HEK293 (cell line): ENCODE results near the gene ANXA8.
A peak's percentile ranks its signal among the peaks of the same experiment; 100 is the strongest.

Source experiments
- CTCF ChIA-PET: fragments of 350-600 bp; formaldehyde crosslinking; extraction: SDS; loops from one replicate; lab custom pipeline; 2021; ENCODE audit warnings: antibody characterized with exemption; lab: Yijun Ruan, JAX
- POLR2A ChIA-PET: fragments of 300-600 bp; formaldehyde crosslinking; extraction: SDS; loops from one replicate; lab custom pipeline; 2020; ENCODE audit warnings: antibody characterized with exemption, inconsistent platforms; lab: Yijun Ruan, JAX
- H3K27ac ChIP-seq: fragments of 200-500 bp; sonication (Bioruptor generic); 2 replicates; pipeline ENCODE4 v1.5.1; 2014; ENCODE audit warnings: low read depth, low read length, control low read depth, inconsistent platforms; ENCODE audit errors: extremely low read depth
- H3K36me3 ChIP-seq, 2 experiments: fragments of 200-500 bp in 1 of 2; sonication (Bioruptor generic) in 1 of 2; 1 replicate in 1 of 2; 2 replicates in 1 of 2; pipeline ENCODE4 v1.5.1; 2014 to 2017; ENCODE audit warnings: inconsistent platforms in 2 of 2, low read length in 2 of 2; ENCODE audit not compliant: control insufficient read depth in 2 of 2, insufficient read depth in 1 of 2
- H3K4me1 ChIP-seq: fragments of 200-500 bp; sonication (Bioruptor generic); 2 replicates; pipeline ENCODE4 v1.5.1; 2014; ENCODE audit warnings: mild to moderate bottlenecking, low read length, inconsistent platforms; ENCODE audit not compliant: control insufficient read depth, insufficient read depth
- H3K4me3 ChIP-seq: 2 replicates; pipeline ENCODE4 v1.5.1; 2011; ENCODE audit warnings: low read depth, mild to moderate bottlenecking, control low read depth, low read length, moderate library complexity
- H3K9me3 ChIP-seq: fragments of 200-500 bp; sonication (Bioruptor generic); 2 replicates; pipeline ENCODE4 v1.5.1; 2014; ENCODE audit warnings: low read depth, low read length, inconsistent platforms; ENCODE audit not compliant: control insufficient read depth, insufficient read depth
- EGR2 ChIP-seq: fragments of 450-650 bp; formaldehyde crosslinking; IDR thresholded peaks from 2 replicates; pipeline ENCODE4 v1.5.1; 2016; ENCODE audit warnings: low read depth, missing biosample characterization, missing genetic modification characterization
- GLIS2 ChIP-seq: fragments of 450-650 bp; formaldehyde crosslinking; IDR thresholded peaks from 2 replicates; pipeline ENCODE4 v1.5.1; 2016; ENCODE audit warnings: missing biosample characterization, missing genetic modification characterization
- MZF1 ChIP-seq: fragments of 450-650 bp; formaldehyde crosslinking; IDR thresholded peaks from 2 replicates; pipeline ENCODE4 v1.5.1; 2017; ENCODE audit warnings: missing biosample characterization, missing genetic modification characterization, borderline replicate concordance
- SCRT1 ChIP-seq: fragments of 450-650 bp; formaldehyde crosslinking; IDR thresholded peaks from 2 replicates; pipeline ENCODE4 v1.5.1; 2016; ENCODE audit warnings: missing biosample characterization, missing genetic modification characterization, borderline replicate concordance
- SCRT2 ChIP-seq: fragments of 450-650 bp; formaldehyde crosslinking; IDR thresholded peaks from 2 replicates; pipeline ENCODE4 v1.5.1; 2016; ENCODE audit warnings: missing biosample characterization, missing genetic modification characterization
- SP7 ChIP-seq: fragments of 450-650 bp; formaldehyde crosslinking; IDR thresholded peaks from 2 replicates; pipeline ENCODE4 v1.5.1; 2016; ENCODE audit warnings: missing biosample characterization, missing genetic modification characterization
- ZBTB21 ChIP-seq: fragments of 450-650 bp; formaldehyde crosslinking; IDR thresholded peaks from 2 replicates; pipeline ENCODE4 v1.5.1; 2017; ENCODE audit warnings: missing biosample characterization, missing genetic modification characterization
- ZNF133 ChIP-seq: fragments of 450-650 bp; formaldehyde crosslinking; IDR thresholded peaks from 2 replicates; pipeline ENCODE4 v1.5.1; 2016; ENCODE audit warnings: missing biosample characterization, missing genetic modification characterization
- ZNF157 ChIP-seq: fragments of 450-650 bp; formaldehyde crosslinking; IDR thresholded peaks from 2 replicates; pipeline ENCODE4 v1.5.1; 2016; ENCODE audit warnings: missing biosample characterization, missing genetic modification characterization
- ZNF19 ChIP-seq: fragments of 450-650 bp; formaldehyde crosslinking; IDR thresholded peaks from 2 replicates; pipeline ENCODE4; 2016; ENCODE audit warnings: missing biosample characterization, missing genetic modification characterization, low read depth
- ZNF274 ChIP-seq, 2 experiments: fragments of 200-500 bp in 1 of 2; fragments of 450-650 bp in 1 of 2; sonication (Bioruptor generic) in 1 of 2; formaldehyde crosslinking in 1 of 2; IDR thresholded peaks; 2 replicates each; pipeline versions ENCODE4 v1.5.1 to v1.6.1; 2014 to 2016; ENCODE audit warnings: borderline replicate concordance in 1 of 2, inconsistent platforms in 1 of 2, low read length in 1 of 2, missing biosample characterization in 1 of 2, missing genetic modification characterization in 1 of 2
- ZNF514 ChIP-seq: fragments of 450-650 bp; formaldehyde crosslinking; IDR thresholded peaks from 2 replicates; pipeline ENCODE4 v1.5.1; 2016; ENCODE audit warnings: missing biosample characterization, missing genetic modification characterization
- ZNF521 ChIP-seq: fragments of 450-650 bp; formaldehyde crosslinking; IDR thresholded peaks from 2 replicates; pipeline ENCODE4 v1.5.1; 2017; ENCODE audit warnings: missing biosample characterization, mild to moderate bottlenecking, missing genetic modification characterization
- ZNF549 ChIP-seq: fragments of 450-650 bp; IDR thresholded peaks from 2 replicates; pipeline ENCODE4 v1.5.1; 2018; ENCODE audit warnings: missing biosample characterization, missing genetic modification characterization, mild to moderate bottlenecking, inconsistent platforms, moderate library complexity
- ZNF600 ChIP-seq: fragments of 450-650 bp; formaldehyde crosslinking; IDR thresholded peaks from 2 replicates; pipeline ENCODE4 v1.5.1; 2016; ENCODE audit warnings: missing biosample characterization, missing genetic modification characterization
- ZNF645 ChIP-seq: fragments of 450-650 bp; formaldehyde crosslinking; IDR thresholded peaks from 2 replicates; pipeline ENCODE4; 2016; ENCODE audit warnings: missing biosample characterization, missing genetic modification characterization
- ZNF791 ChIP-seq: fragments of 450-650 bp; formaldehyde crosslinking; IDR thresholded peaks from 2 replicates; pipeline ENCODE4 v1.5.1; 2016; ENCODE audit warnings: missing biosample characterization, missing genetic modification characterization
- TF ChIP-seq, protein P1 (sequence below): fragments of 450-650 bp; formaldehyde crosslinking; IDR thresholded peaks from 2 replicates; pipeline ENCODE4 v1.5.1; 2017; ENCODE audit warnings: missing biosample characterization, missing genetic modification characterization

Gene ANXA8

GRCh38 chr10:47454008-47454779, 29.7 kb downstream of the ANXA8 start:
- POLR2A ChIA-PET, result no interaction called here
- TF ChIP-seq MZF1 (tag by site-specific recombination) (no peak), SCRT2 (no peak), ZNF514 (tag by site-specific recombination) (no peak), ZNF157 (tag by site-specific recombination) (no peak), ZNF791 (no peak), ZNF521 (tag by site-specific recombination) (no peak), SCRT1 (tag by site-specific recombination) (no peak), ZBTB21 (tag by site-specific recombination) (no peak), ZNF133 (tag by site-specific recombination) (no peak), ZNF19 (tag by site-specific recombination) (no peak), GLIS2 (tag by site-specific recombination) (no peak), ZNF645 (tag by site-specific recombination) (no peak), ZNF549 (tag by site-specific recombination) (no peak), SP7 (tag by site-specific recombination) (no peak), EGR2 (no peak)
- TF ChIP-seq, all 188 proteins: peak for 0
- CTCF ChIA-PET, result interaction anchor here (0.6 kb wide), 2 partner anchors 62 to 93 kb away, joined by 3 read pairs; no protein-coding TSS in a partner anchor
- no peak overlapping the region for H3K27ac ChIP-seq
- H3K4me3 ChIP-seq, result no peak overlapping the region
- no peaks in the 10 kb centered on the region for H3K9me3 ChIP-seq
- no peaks in the 10 kb centered on the region for H3K4me1 ChIP-seq
- no peaks in the 10 kb centered on the region for H3K36me3 ChIP-seq

DNA sequence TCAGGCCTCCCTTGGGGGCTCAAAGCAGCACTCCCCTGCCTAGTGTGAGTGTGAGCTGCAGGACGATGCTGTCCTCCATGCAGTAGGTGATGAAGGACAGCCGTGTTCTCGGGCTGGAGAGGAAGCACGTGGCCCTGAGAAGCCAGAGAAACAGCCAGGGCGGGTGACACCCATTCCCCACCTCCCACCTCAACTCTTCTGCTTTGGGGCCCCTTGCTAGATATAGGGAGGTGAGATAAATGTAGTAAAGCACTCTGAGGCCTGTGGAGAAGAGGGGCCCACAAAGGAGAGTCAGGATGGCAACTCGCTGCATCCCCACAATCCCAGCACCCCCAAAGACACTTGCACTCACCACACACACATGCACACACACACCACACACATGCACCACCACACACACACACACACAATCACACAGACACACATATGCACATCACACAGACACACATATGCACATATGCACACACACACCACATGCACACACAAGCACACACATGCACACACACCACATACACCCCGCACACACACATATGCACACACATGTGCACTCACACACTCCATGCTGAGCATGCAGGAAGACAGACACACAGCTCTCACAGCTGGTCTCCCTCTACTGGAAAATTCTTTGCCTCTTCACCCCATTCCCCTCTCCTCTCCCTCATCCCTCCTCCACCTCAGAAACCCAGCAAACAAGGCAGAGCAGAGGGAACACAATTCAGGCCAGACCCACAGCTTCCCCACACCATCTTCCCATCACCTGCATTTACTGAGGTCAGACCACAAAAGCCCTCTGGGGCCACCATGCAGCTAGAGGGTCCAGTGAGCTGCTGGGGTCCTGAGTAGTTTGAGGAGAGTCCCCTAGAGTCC, 30.5 kb downstream of the ANXA8 start:
- CTCF ChIA-PET, result interaction anchor here (0.6 to 1.5 kb wide), 2 partner anchors 61 to 113 kb away, joined by 3 read pairs; no protein-coding TSS in a partner anchor
- no peak for TF ChIP-seq ZNF600 (tag by site-specific recombination)
- no peak for TF ChIP-seq ZNF274 (IDR thresholded peaks at IDR 0.05; ENCODE audit: low read length)
- TF ChIP-seq ZNF274 (tag by site-specific recombination; IDR thresholded peaks at IDR 0.05; ENCODE audit: borderline replicate concordance), result no peak
- TF ChIP-seq, protein P1, sequence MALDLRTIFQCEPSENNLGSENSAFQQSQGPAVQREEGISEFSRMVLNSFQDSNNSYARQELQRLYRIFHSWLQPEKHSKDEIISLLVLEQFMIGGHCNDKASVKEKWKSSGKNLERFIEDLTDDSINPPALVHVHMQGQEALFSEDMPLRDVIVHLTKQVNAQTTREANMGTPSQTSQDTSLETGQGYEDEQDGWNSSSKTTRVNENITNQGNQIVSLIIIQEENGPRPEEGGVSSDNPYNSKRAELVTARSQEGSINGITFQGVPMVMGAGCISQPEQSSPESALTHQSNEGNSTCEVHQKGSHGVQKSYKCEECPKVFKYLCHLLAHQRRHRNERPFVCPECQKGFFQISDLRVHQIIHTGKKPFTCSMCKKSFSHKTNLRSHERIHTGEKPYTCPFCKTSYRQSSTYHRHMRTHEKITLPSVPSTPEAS (tag by site-specific recombination), result peak; percentile 89
- POLR2A ChIA-PET, result no interaction called here
- H3K36me3 ChIP-seq, result no peaks in the 10 kb centered on the region
- no peaks in the 10 kb centered on the region for H3K9me3 ChIP-seq
- H3K27ac ChIP-seq, result no peak overlapping the region
- no peaks in the 10 kb centered on the region for H3K4me1 ChIP-seq
- H3K4me3 ChIP-seq, result no peak overlapping the region
